Loucy (cell line): ENCODE measurements around the gene NHS.
"Not testable (repeated sequence)": the region's sequence is repeated elsewhere in the genome, so short reads cannot be mapped to it uniquely, and the experiment has no call there.

Experiments
- H2AFZ ChIP-seq: fragments of 200-600 bp; sonication (generic); 2 replicates; pipeline ENCODE4 v1.6.0; 2016; ENCODE audit warnings: antibody characterized with exemption, mild to moderate bottlenecking, low read length, moderate library complexity
- H3F3A ChIP-seq: fragments of 200-600 bp; 2 replicates; pipeline ENCODE4 v1.6.0; 2016; ENCODE audit warnings: antibody characterized with exemption, low read depth, mild to moderate bottlenecking
- H3K27me3 ChIP-seq: fragments of 200-600 bp; sonication (generic); 2 replicates; pipeline ENCODE4 v1.6.1; 2014; ENCODE audit warnings: low read length, mild to moderate bottlenecking; ENCODE audit not compliant: insufficient read depth, poor library complexity, severe bottlenecking
- H3K36me3 ChIP-seq: fragments of 200-600 bp; sonication (generic); 2 replicates; pipeline ENCODE4 v1.6.1; 2016; ENCODE audit warnings: low read length; ENCODE audit not compliant: insufficient read depth
- H3K4me1 ChIP-seq: fragments of 200-600 bp; sonication (generic); 2 replicates; pipeline ENCODE4 v1.5.1; 2014; ENCODE audit warnings: low read length, mild to moderate bottlenecking; ENCODE audit not compliant: insufficient read depth, poor library complexity, severe bottlenecking
- H3K4me2 ChIP-seq: fragments of 200-600 bp; sonication (generic); 2 replicates; pipeline ENCODE4 v1.6.0; 2014; ENCODE audit warnings: antibody characterized with exemption, low read length, low read depth, mild to moderate bottlenecking; ENCODE audit not compliant: poor library complexity, severe bottlenecking
- H3K4me3 ChIP-seq: fragments of 200-600 bp; sonication (generic); 2 replicates; pipeline ENCODE4 v1.5.1; 2014; ENCODE audit warnings: low read length, mild to moderate bottlenecking, mixed read lengths; ENCODE audit not compliant: poor library complexity, severe bottlenecking
- H3K79me2 ChIP-seq: fragments of 200-600 bp; sonication (generic); 2 replicates; pipeline ENCODE4 v1.6.1; 2014; ENCODE audit warnings: low read length; ENCODE audit not compliant: insufficient read depth
- H3K9ac ChIP-seq: fragments of 200-600 bp; sonication (generic); 2 replicates; pipeline ENCODE4 v1.6.0; 2014; ENCODE audit warnings: mild to moderate bottlenecking, low read depth, low read length, moderate library complexity; ENCODE audit not compliant: poor library complexity, severe bottlenecking
- H3K9me2 ChIP-seq: fragments of 200-600 bp; sonication (generic); replicated peaks from 2 replicates; pipeline ENCODE4 v1.6.1; 2016; ENCODE audit warnings: low read depth, low read length, mixed read lengths
- H3K9me3 ChIP-seq: fragments of 200-600 bp; sonication (generic); 2 replicates; pipeline ENCODE4 v1.6.1; 2014; ENCODE audit warnings: mild to moderate bottlenecking, antibody characterized with exemption, low read length, low read depth; ENCODE audit not compliant: insufficient read depth
- H4K20me1 ChIP-seq: fragments of 200-600 bp; sonication (generic); 2 replicates; pipeline ENCODE4 v1.6.0; 2014; ENCODE audit warnings: antibody characterized with exemption, low read length, mild to moderate bottlenecking; ENCODE audit not compliant: insufficient read depth, poor library complexity, severe bottlenecking
- CTCF ChIP-seq: fragments of 200-600 bp; sonication (generic); conservative IDR thresholded peaks from 2 replicates; pipeline ENCODE4 v1.5.1; 2014; ENCODE audit warnings: mild to moderate bottlenecking, antibody characterized with exemption, low read length
- EZH2phosphoT487 ChIP-seq: fragments of 200-600 bp; IDR thresholded peaks from 2 replicates; pipeline ENCODE4 v1.6.1; 2018; ENCODE audit warnings: antibody characterized with exemption, mild to moderate bottlenecking, moderate library complexity, borderline replicate concordance

NHS gene

GRCh38 chrX:17567187-17567586 lies 192.2 kb downstream of the NHS start:
- Histone ChIP-seq H3K36me3 (no peaks in the 10 kb centered on the region), H3K4me3 (no peak overlapping the region), H2AFZ (no peak overlapping the region), H3K9ac (no peak overlapping the region), H3K9me3 (no peaks in the 10 kb centered on the region), H4K20me1 (no peaks in the 10 kb centered on the region), H3F3A (no peaks in the 10 kb centered on the region), H3K27me3 (no peaks in the 10 kb centered on the region), H3K4me2 (no peak overlapping the region), H3K79me2 (no peaks in the 10 kb centered on the region), H3K9me2 (no peaks in the 10 kb centered on the region), H3K4me1 (no peaks in the 10 kb centered on the region)
- TF ChIP-seq EZH2phosphoT487 (no peak), CTCF (no peak)

GRCh38 chrX:17567821-17568220 lies 192.8 kb downstream of the NHS start:
- TF ChIP-seq CTCF (no peak), EZH2phosphoT487 (no peak)
- H3K27me3 ChIP-seq = no peaks in the 10 kb centered on the region
- H4K20me1 ChIP-seq = no peaks in the 10 kb centered on the region
- H3F3A ChIP-seq = no peaks in the 10 kb centered on the region
- H3K9ac ChIP-seq = no peak overlapping the region
- H3K4me1 ChIP-seq = no peaks in the 10 kb centered on the region
- no peaks in the 10 kb centered on the region for H3K36me3 ChIP-seq
- H2AFZ ChIP-seq = no peak overlapping the region
- H3K9me3 ChIP-seq = no peaks in the 10 kb centered on the region
- H3K4me3 ChIP-seq = no peak overlapping the region
- no peaks in the 10 kb centered on the region for H3K9me2 ChIP-seq
- no peaks in the 10 kb centered on the region for H3K79me2 ChIP-seq
- H3K4me2 ChIP-seq = no peak overlapping the region

- not testable (repeated sequence) for H3K4me3 ChIP-seq, H3K9me3 ChIP-seq, H2AFZ ChIP-seq, H3K9ac ChIP-seq, H3K9me2 ChIP-seq, H4K20me1 ChIP-seq, H3K79me2 ChIP-seq, H3F3A ChIP-seq, H3K4me1 ChIP-seq, H3K27me3 ChIP-seq, H3K36me3 ChIP-seq, H3K4me2 ChIP-seq
Measured at GRCh38 chrX:17568804-17569203, 193.8 kb downstream of the NHS start.

GRCh38 chrX:17579026-17579425 lies 204.0 kb downstream of the NHS start:
- Histone ChIP-seq H3K4me3 (no peak overlapping the region), H3K79me2 (no peaks in the 10 kb centered on the region), H3K27me3 (no peaks in the 10 kb centered on the region), H3K36me3 (no peaks in the 10 kb centered on the region), H3K9ac (no peak overlapping the region), H3K9me3 (no peaks in the 10 kb centered on the region), H3K4me1 (no peaks in the 10 kb centered on the region), H3K9me2 (no peaks in the 10 kb centered on the region), H4K20me1 (no peaks in the 10 kb centered on the region), H2AFZ (no peak overlapping the region), H3K4me2 (no peak overlapping the region), H3F3A (no peaks in the 10 kb centered on the region)
- TF ChIP-seq CTCF (no peak), EZH2phosphoT487 (no peak)
